NB4 (cell line): ENCODE results near the gene SNTG2.

ENCODE experiments used
- POLR2A ChIP-seq: IDR thresholded peaks from 2 replicates; pipeline ENCODE4 v1.6.1; 2011; ENCODE audit warnings: mild to moderate bottlenecking; ENCODE audit not compliant: insufficient read length; ENCODE audit errors: extremely low read depth
- TF ChIP-seq, protein P1 (sequence below): IDR thresholded peaks from one replicate; pipeline ENCODE4 v1.5.1; 2012; ENCODE audit warnings: low read depth, low read length
- TF ChIP-seq, protein P2 (sequence below): IDR thresholded peaks from 2 replicates; pipeline ENCODE4 v1.6.1; 2011; ENCODE audit warnings: low read depth, low read length

DNA sequence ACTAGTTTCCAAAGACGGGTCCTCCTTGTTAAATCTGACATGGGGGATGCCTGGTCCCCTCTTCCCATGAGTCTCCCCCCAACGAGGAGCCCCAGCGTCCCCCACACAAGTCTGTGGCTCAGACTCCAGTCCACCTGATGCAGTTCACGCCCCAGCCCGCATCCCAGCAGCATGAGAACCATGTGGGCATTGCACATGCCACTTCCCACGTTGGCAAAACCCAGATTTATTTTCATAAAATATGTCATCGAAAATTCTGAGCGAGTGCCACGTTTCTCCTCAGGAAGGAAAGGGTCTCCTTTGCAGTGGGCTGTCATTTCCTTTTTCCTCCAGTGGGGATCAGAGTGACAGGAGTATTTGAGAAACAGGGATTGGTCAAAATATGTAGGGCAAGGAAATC, 417.0 kb downstream of the SNTG2 start:
- TF ChIP-seq POLR2A, result no peak
- TF ChIP-seq, protein P1, sequence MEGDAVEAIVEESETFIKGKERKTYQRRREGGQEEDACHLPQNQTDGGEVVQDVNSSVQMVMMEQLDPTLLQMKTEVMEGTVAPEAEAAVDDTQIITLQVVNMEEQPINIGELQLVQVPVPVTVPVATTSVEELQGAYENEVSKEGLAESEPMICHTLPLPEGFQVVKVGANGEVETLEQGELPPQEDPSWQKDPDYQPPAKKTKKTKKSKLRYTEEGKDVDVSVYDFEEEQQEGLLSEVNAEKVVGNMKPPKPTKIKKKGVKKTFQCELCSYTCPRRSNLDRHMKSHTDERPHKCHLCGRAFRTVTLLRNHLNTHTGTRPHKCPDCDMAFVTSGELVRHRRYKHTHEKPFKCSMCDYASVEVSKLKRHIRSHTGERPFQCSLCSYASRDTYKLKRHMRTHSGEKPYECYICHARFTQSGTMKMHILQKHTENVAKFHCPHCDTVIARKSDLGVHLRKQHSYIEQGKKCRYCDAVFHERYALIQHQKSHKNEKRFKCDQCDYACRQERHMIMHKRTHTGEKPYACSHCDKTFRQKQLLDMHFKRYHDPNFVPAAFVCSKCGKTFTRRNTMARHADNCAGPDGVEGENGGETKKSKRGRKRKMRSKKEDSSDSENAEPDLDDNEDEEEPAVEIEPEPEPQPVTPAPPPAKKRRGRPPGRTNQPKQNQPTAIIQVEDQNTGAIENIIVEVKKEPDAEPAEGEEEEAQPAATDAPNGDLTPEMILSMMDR, result no peak
- TF ChIP-seq, protein P2, sequence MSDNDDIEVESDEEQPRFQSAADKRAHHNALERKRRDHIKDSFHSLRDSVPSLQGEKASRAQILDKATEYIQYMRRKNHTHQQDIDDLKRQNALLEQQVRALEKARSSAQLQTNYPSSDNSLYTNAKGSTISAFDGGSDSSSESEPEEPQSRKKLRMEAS, result no peak
